ENCODE measurements around the gene MEGF9. TPM values are rescaled to one million over a fixed set of nuclear protein-coding genes. Genes with fewer than 3 reads are reported as not detected.

The MEGF9 gene
- total RNA-seq, 2 donors from 2014 or later: 18.4 to 19.9 TPM

- intact Hi-C loops (cut with DNase I): no loop called here
Measured at GRCh38 chr9:120711841-120712538, 2.3 kb downstream of the MEGF9 start.

GRCh38 chr9:120711354-120711753 lies 2.9 kb downstream of the MEGF9 start:
- no peak for DNase-seq (ENCODE audit: low spot score)
- intact Hi-C loops (cut with DNase I): no loop called here

More at GRCh38 chr9:120711841-120712538, 2.3 kb downstream of the MEGF9 start:
- no peak for DNase-seq (ENCODE audit: low spot score)

GRCh38 chr9:120710110-120710981 lies 3.9 kb downstream of the MEGF9 start:
- no peak for DNase-seq (ENCODE audit: low spot score)
- intact Hi-C loops (cut with DNase I): no loop called here

GRCh38 chr9:120708526-120709224 lies 5.6 kb downstream of the MEGF9 start:
- no peak for DNase-seq (ENCODE audit: low spot score)
- intact Hi-C loops (cut with DNase I): no loop called here

GRCh38 chr9:120707170-120707569 lies 7.1 kb downstream of the MEGF9 start:
- no peak for DNase-seq (ENCODE audit: low spot score)
- intact Hi-C loops (cut with DNase I): no loop called here

- no peak for DNase-seq (ENCODE audit: low spot score)
- intact Hi-C loops (cut with DNase I): no loop called here
Measured at GRCh38 chr9:120705174-120705573, 9.1 kb downstream of the MEGF9 start.

GRCh38 chr9:120702075-120702474 lies 12.2 kb downstream of the MEGF9 start:
- intact Hi-C loops (cut with DNase I): no loop called here
- no peak for DNase-seq (ENCODE audit: low spot score)

- intact Hi-C loops (cut with DNase I): no loop called here
- no peak for DNase-seq (ENCODE audit: low spot score)
Measured at GRCh38 chr9:120701248-120701647, 13.0 kb downstream of the MEGF9 start.

- intact Hi-C loops (cut with DNase I): no loop called here
- DNase-seq (ENCODE audit: low spot score): no peak
Measured at GRCh38 chr9:120698766-120699165, 15.5 kb downstream of the MEGF9 start.

GRCh38 chr9:120697448-120697847 lies 16.8 kb downstream of the MEGF9 start:
- DNase-seq (ENCODE audit: low spot score): no peak
- intact Hi-C loops (cut with DNase I): no loop called here

GRCh38 chr9:120696551-120697230 lies 17.6 kb downstream of the MEGF9 start:
- intact Hi-C loops (cut with DNase I): no loop called here
- no peak for DNase-seq (ENCODE audit: low spot score)

- DNase-seq (ENCODE audit: low spot score): no peak
- intact Hi-C loops (cut with DNase I): no loop called here
Measured at GRCh38 chr9:120694559-120694958, 19.7 kb downstream of the MEGF9 start.

GRCh38 chr9:120693700-120694008 lies 20.6 kb downstream of the MEGF9 start:
- intact Hi-C loops (cut with DNase I): no loop called here
- DNase-seq (ENCODE audit: low spot score): no peak

- no peak for DNase-seq (ENCODE audit: low spot score)
- intact Hi-C loops (cut with DNase I): no loop called here
Measured at GRCh38 chr9:120692901-120693699, 21.2 kb downstream of the MEGF9 start.

GRCh38 chr9:120690372-120690771 lies 23.9 kb downstream of the MEGF9 start:
- intact Hi-C loops (cut with DNase I): no loop called here
- DNase-seq (ENCODE audit: low spot score): no peak

GRCh38 chr9:120689860-120690259 lies 24.4 kb downstream of the MEGF9 start:
- DNase-seq (ENCODE audit: low spot score): no peak
- intact Hi-C loops (cut with DNase I): no loop called here

GRCh38 chr9:120688758-120689157 lies 25.5 kb downstream of the MEGF9 start:
- DNase-seq (ENCODE audit: low spot score): no peak
- intact Hi-C loops (cut with DNase I): no loop called here

- intact Hi-C loops (cut with DNase I): no loop called here
- DNase-seq (ENCODE audit: low spot score): no peak
Measured at GRCh38 chr9:120683150-120683549, 31.1 kb downstream of the MEGF9 start.

GRCh38 chr9:120681121-120681520 lies 33.1 kb downstream of the MEGF9 start:
- intact Hi-C loops (cut with DNase I): no loop called here
- no peak for DNase-seq (ENCODE audit: low spot score)
